ENCODE data around the gene COX6B2.
A peak's percentile ranks its signal among the peaks of the same experiment; 100 is the strongest.

The COX6B2 gene

DNA sequence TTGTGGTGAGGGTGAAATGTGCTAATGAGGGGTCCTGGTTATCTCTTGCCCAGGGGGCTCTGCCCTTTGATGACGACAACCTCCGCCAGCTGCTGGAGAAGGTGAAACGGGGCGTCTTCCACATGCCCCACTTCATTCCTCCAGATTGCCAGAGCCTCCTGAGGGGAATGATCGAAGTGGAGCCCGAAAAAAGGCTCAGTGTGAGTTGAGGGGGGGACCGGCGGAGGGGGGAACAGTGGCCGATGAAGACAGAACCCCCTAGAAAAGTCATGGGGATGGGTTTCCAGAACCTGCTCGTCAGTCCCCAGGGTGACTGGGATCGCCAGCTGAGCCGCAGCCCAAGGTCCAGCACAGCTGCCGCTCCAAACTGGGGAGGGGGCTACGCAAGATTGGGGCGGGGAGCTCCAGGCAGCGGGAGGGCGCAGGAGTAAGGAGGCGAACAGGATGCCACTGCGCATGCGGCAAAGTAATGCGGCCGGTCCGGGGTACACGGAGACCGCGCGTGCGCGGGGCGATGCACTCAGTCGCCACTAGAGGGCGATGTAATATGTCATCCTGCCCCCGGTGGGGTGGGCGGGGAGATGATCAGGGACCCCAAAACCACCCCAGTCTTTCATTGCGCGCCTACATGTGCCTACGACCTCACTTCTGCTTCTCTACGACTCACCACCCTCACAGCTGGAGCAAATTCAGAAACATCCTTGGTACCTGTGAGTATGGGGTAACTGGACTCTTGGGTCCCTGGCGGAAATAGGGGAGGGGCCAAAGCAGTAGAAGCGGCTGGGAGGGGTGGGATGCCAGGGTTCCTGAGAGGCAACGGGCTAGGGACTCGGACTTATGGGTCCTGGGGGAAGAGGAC lies 52.8 kb downstream of the COX6B2 start:
- in situ Hi-C loops (cut with HindIII; ENCODE audit: low pct_ligation_motif_present, low sequenced_read_pairs): no loop called here
- TF ChIP-seq CTCF (IDR thresholded peaks at IDR 0.05; ENCODE audit: low read depth, low read length, missing control alignments): peak; percentile 89
- H3K27ac ChIP-seq: no peak overlapping the region

GRCh38 chr19:55300886-55301458 lies 53.5 kb downstream of the COX6B2 start:
- in situ Hi-C loops (cut with HindIII; ENCODE audit: low pct_ligation_motif_present, low sequenced_read_pairs): no loop called here
- Histone ChIP-seq H3K27me3 (replicated peaks) (no peaks in the 10 kb centered on the region), H3K27ac (no peak overlapping the region), H3K36me3 (replicated peaks) (no peaks in the 10 kb centered on the region), H3K4me3 (ENCODE audit: low read depth, low read length) (no peak overlapping the region)
- no peak for DNase-seq
- TF ChIP-seq CTCF (IDR thresholded peaks at IDR 0.05; ENCODE audit: low read depth, low read length, missing control alignments): no peak

More for the DNA sequence above, 52.8 kb downstream of the COX6B2 start:
- peak overlapping the region; percentile 55 for H3K4me3 ChIP-seq (ENCODE audit: low read depth, low read length)
- no peaks in the 10 kb centered on the region for H3K27me3 ChIP-seq (replicated peaks)
- peak; percentile 67 for DNase-seq
- H3K36me3 ChIP-seq (replicated peaks): peaks cover 4% of the 10 kb centered on the region

GRCh38 chr19:55299991-55300390 lies 54.5 kb downstream of the COX6B2 start:
- no peak for TF ChIP-seq CTCF (IDR thresholded peaks at IDR 0.05; ENCODE audit: low read depth, low read length, missing control alignments)
- Histone ChIP-seq H3K4me3 (ENCODE audit: low read depth, low read length) (no peak overlapping the region), H3K27me3 (replicated peaks) (no peaks in the 10 kb centered on the region), H3K27ac (no peak overlapping the region), H3K36me3 (replicated peaks) (peaks cover 3% of the 10 kb centered on the region)
- no peak for DNase-seq
- in situ Hi-C loops (cut with HindIII; ENCODE audit: low pct_ligation_motif_present, low sequenced_read_pairs): no loop called here
